Panc1 (cell line): ENCODE results near the gene ABCA1. TPM values are rescaled to one million over a fixed set of nuclear protein-coding genes. Genes with fewer than 3 reads are reported as not detected.

Experiments used
- ATAC-seq: fragments of 200-7000 bp; cut with Tn5 transposase; 2 replicates; pipeline ENCODE4 v1.9.1; 2020; ENCODE audit warnings: mild to moderate bottlenecking, moderate library complexity
- BruUV-seq: library from RNA; stranded (reverse); fragments of 400-500 nt; replicated peaks from 2 replicates; lab custom pipeline; 2021; lab: Mats Ljungman, UMichigan
- CTCF ChIA-PET: fragments of 300-600 bp; sonication (Branson Sonifier 250); formaldehyde crosslinking; loops from one replicate; lab custom pipeline; 2022; ENCODE audit warnings: antibody characterized with exemption; lab: Charles Lee
- POLR2A ChIA-PET: fragments of 300-600 bp; sonication (Branson Sonifier 250); formaldehyde crosslinking; loops from one replicate; lab custom pipeline; 2022; ENCODE audit warnings: antibody characterized with exemption; lab: Charles Lee
- DNase-seq: peaks from one replicate; pipeline ENCODE4 v3.0.0-alpha.2; 2010; ENCODE audit warnings: low read depth, low spot score
- H3K27ac ChIP-seq: 2 replicates; pipeline ENCODE4 v1.5.1; 2011; ENCODE audit warnings: mild to moderate bottlenecking, low read length, inconsistent platforms
- H3K27me3 ChIP-seq: fragments of 200-500 bp; sonication (Bioruptor generic); 2 replicates; pipeline ENCODE4 v1.6.0; 2014; ENCODE audit warnings: low read length, inconsistent platforms; ENCODE audit not compliant: control insufficient read depth, insufficient read depth
- H3K36me3 ChIP-seq: fragments of 200-500 bp; sonication (Bioruptor generic); 2 replicates; pipeline ENCODE4 v1.5.1; 2014; ENCODE audit warnings: inconsistent platforms, mild to moderate bottlenecking, low read length, moderate library complexity; ENCODE audit not compliant: control insufficient read depth, insufficient read depth
- H3K4me1 ChIP-seq: 2 replicates; pipeline ENCODE4 v1.5.1; 2011; ENCODE audit warnings: inconsistent platforms, mild to moderate bottlenecking, low read length, moderate library complexity; ENCODE audit not compliant: control insufficient read depth, insufficient read depth
- H3K4me3 ChIP-seq, 2 experiments: 2 replicates each; pipeline ENCODE4 v1.5.1; 2011 to 2012; ENCODE audit warnings: low read depth in 2 of 2, low read length in 2 of 2, mild to moderate bottlenecking in 2 of 2, inconsistent platforms in 1 of 2, moderate library complexity in 1 of 2
- H3K9me3 ChIP-seq: fragments of 200-500 bp; sonication (Bioruptor generic); 2 replicates; pipeline ENCODE4 v1.5.1; 2014; ENCODE audit warnings: low read depth, mild to moderate bottlenecking, inconsistent platforms, low read length, moderate library complexity; ENCODE audit not compliant: control insufficient read depth, insufficient read depth
- CTCF ChIP-seq: fragments of 450-650 bp; IDR thresholded peaks from 2 replicates; pipeline ENCODE4 v1.5.1; 2017; ENCODE audit warnings: mild to moderate bottlenecking
- POLR2AphosphoS5 ChIP-seq: IDR thresholded peaks from 2 replicates; pipeline ENCODE4 v1.6.1; 2012; ENCODE audit warnings: mild to moderate bottlenecking, low read depth, low read length, moderate library complexity
- REST ChIP-seq, 2 experiments: IDR thresholded peaks; 2 replicates each; pipeline ENCODE4 v1.6.1; 2011 to 2012; ENCODE audit warnings: low read depth in 2 of 2, control low read depth in 1 of 2, low read length in 1 of 2, mild to moderate bottlenecking in 1 of 2, moderate library complexity in 1 of 2; ENCODE audit not compliant: insufficient read depth in 1 of 2
- SIN3A ChIP-seq: IDR thresholded peaks from 2 replicates; pipeline ENCODE4 v1.6.1; 2012; ENCODE audit warnings: low read depth, mild to moderate bottlenecking, low read length, moderate library complexity, borderline replicate concordance; ENCODE audit not compliant: insufficient read depth
- TCF7L2 ChIP-seq: IDR thresholded peaks from 2 replicates; pipeline ENCODE4 v1.6.1; 2011; ENCODE audit warnings: mild to moderate bottlenecking, low read depth, low read length, inconsistent platforms
- in situ Hi-C: cut with HindIII; loops from 2 replicates; pipeline ENCODE4 v1.10.0; 2016; ENCODE audit warnings: low sequenced_read_pairs, low pct_unique_long_range_greater_than_20kb
- intact Hi-C: fragments of 100-400 bp; cut with micrococcal nuclease; formaldehyde crosslinking; loops from one replicate; pipeline ENCODE4 v1.10.0; 2022; ENCODE audit not compliant: unreplicated experiment
- total RNA-seq: library from RNA; stranded (reverse); gene quantifications from one replicate; pipeline ENCODE4 v1.2.1, GENCODE V29; 2021; ENCODE audit not compliant: unreplicated experiment

ABCA1 gene
- total RNA-seq, 1 experiment from 2014 or later: 2.6 TPM

- DNase-seq: no peak
These were observed 61.8 kb downstream of the ABCA1 start for GRCh38 chr9:104866191-104866590.

GRCh38 chr9:104864675-104865104 lies 63.3 kb downstream of the ABCA1 start:
- POLR2A ChIA-PET: no interaction called here
- ATAC-seq (no peak), DNase-seq (no peak)
- H3K36me3 ChIP-seq: no peaks in the 10 kb centered on the region
- BruUV-seq: no TSS peak
- no peak overlapping the region for H3K27ac ChIP-seq
- CTCF ChIA-PET: no interaction called here
- no peak for TF ChIP-seq CTCF
- TF ChIP-seq REST (IDR thresholded peaks at IDR 0.05; ENCODE audit: insufficient read depth in 1 of 2, low read depth in 2 of 2, low read length in 1 of 2): no peak
- TF ChIP-seq SIN3A: no peak
- no peak for TF ChIP-seq TCF7L2
- no peak for TF ChIP-seq POLR2AphosphoS5
- H3K4me3 ChIP-seq: no peak overlapping the region
- H3K27me3 ChIP-seq: no peaks in the 10 kb centered on the region
- intact Hi-C loops: loop anchor here (5.0 kb wide), 2 partner anchors 293 to 553 kb away; no protein-coding TSS in a partner anchor
- no peaks in the 10 kb centered on the region for H3K9me3 ChIP-seq
- in situ Hi-C loops: no loop called here
- no peaks in the 10 kb centered on the region for H3K4me1 ChIP-seq

More at GRCh38 chr9:104866191-104866590, 61.8 kb downstream of the ABCA1 start:
- ChIA-PET CTCF (no interaction called here), POLR2A (no interaction called here)
- Histone ChIP-seq H3K4me3 (no peak overlapping the region), H3K4me1 (no peaks in the 10 kb centered on the region), H3K27ac (no peak overlapping the region), H3K9me3 (no peaks in the 10 kb centered on the region), H3K36me3 (no peaks in the 10 kb centered on the region), H3K27me3 (no peaks in the 10 kb centered on the region)
- in situ Hi-C loops (no loop called here), intact Hi-C loops (no loop called here)
- TF ChIP-seq TCF7L2 (no peak), REST (IDR thresholded peaks at IDR 0.05; ENCODE audit: insufficient read depth in 1 of 2, low read depth in 2 of 2, low read length in 1 of 2) (no peak), CTCF (no peak), POLR2AphosphoS5 (no peak), SIN3A (no peak)
- no peak for ATAC-seq
- no TSS peak for BruUV-seq
